B cell (primary cell): Measurements from ENCODE around the gene TRIM52. TPM values are rescaled to one million over a fixed set of nuclear protein-coding genes. Genes with fewer than 3 reads are reported as not detected.

Source experiments
- ATAC-seq: fragments of 200-7000 bp; cut with Tn5 transposase; one replicate; pipeline ENCODE4 v1.10.0; 2021; ENCODE audit warnings: low read depth, mild to moderate bottlenecking, moderate number of reproducible peaks, moderate library complexity
- CTCF ChIA-PET: fragments of 350-600 bp; sonication (Branson Sonifier 250); formaldehyde crosslinking; loops from one replicate; lab custom pipeline; 2021; ENCODE audit warnings: antibody characterized with exemption, inconsistent platforms; lab: Charles Lee
- POLR2A ChIA-PET: fragments of 350-600 bp; sonication (Branson Sonifier 250); formaldehyde crosslinking; loops from one replicate; lab custom pipeline; 2021; ENCODE audit warnings: antibody characterized with exemption; lab: Charles Lee
- DNase-seq: peaks from one replicate; pipeline ENCODE4 v3.0.0; 2013
- H2AFZ ChIP-seq: 2 replicates; pipeline ENCODE4 v1.6.1; 2012; ENCODE audit warnings: mild to moderate bottlenecking, low read depth, low read length; ENCODE audit not compliant: insufficient read depth, poor library complexity, severe bottlenecking
- H3K27ac ChIP-seq, 2 donors: 1 replicate in 1 of 2; 2 replicates in 1 of 2; pipeline ENCODE4 v1.5.1; 2012 to 2013; ENCODE audit warnings: low read length in 2 of 2, mild to moderate bottlenecking in 2 of 2, moderate library complexity in 1 of 2
- H3K27me3 ChIP-seq, 4 experiments: fragments of 200-600 bp in 1 of 4; sonication (generic) in 1 of 4; replicated peaks in 1 of 4; 1 replicate in 2 of 4; 2 replicates in 2 of 4; pipeline versions ENCODE4 v1.6.1 to v1.7.0; 2013 to 2016; ENCODE audit warnings: low read length in 3 of 4, mild to moderate bottlenecking in 2 of 4, mixed read lengths in 1 of 4, moderate library complexity in 1 of 4; ENCODE audit not compliant: insufficient read depth in 4 of 4, control insufficient read depth in 3 of 4; ENCODE audit errors: control extremely low read depth in 1 of 4
- H3K36me3 ChIP-seq, 2 experiments: replicated peaks in 1 of 2; 1 replicate in 1 of 2; 2 replicates in 1 of 2; pipeline versions ENCODE4 v1.6.1 to v1.7.1; 2013; ENCODE audit warnings: low read length in 1 of 2; ENCODE audit not compliant: insufficient read depth in 2 of 2, control insufficient read depth in 1 of 2; ENCODE audit errors: control extremely low read depth in 1 of 2, extremely low read depth in 1 of 2
- H3K4me1 ChIP-seq, 2 donors: fragments of 200-600 bp in 1 of 2; sonication (generic) in 1 of 2; 1 replicate in 1 of 2; 2 replicates in 1 of 2; pipeline versions ENCODE4 v1.5.1 to v1.6.1; 2013 to 2017; ENCODE audit warnings: low read length in 2 of 2; ENCODE audit not compliant: control insufficient read depth in 2 of 2, insufficient read depth in 2 of 2
- H3K4me2 ChIP-seq: replicated peaks from 2 replicates; pipeline ENCODE3; 2012; ENCODE audit warnings: mild to moderate bottlenecking, low read depth, low read length; ENCODE audit not compliant: poor library complexity, severe bottlenecking
- H3K4me3 ChIP-seq, 5 experiments: fragments of 200-600 bp in 1 of 5; sonication (generic) in 1 of 5; 1 replicate in 3 of 5; 2 replicates in 2 of 5; pipeline versions ENCODE4 v1.5.1 to v1.7.0; 2011 to 2016; ENCODE audit warnings: low read length in 4 of 5, mild to moderate bottlenecking in 4 of 5, low read depth in 2 of 5, control low read depth in 1 of 5, moderate library complexity in 1 of 5; ENCODE audit not compliant: insufficient read depth in 1 of 5; ENCODE audit errors: control extremely low read depth in 1 of 5, extremely low read depth in 1 of 5
- H3K79me2 ChIP-seq: fragments of 200-600 bp; sonication (generic); one replicate; pipeline ENCODE4 v1.6.0; 2016; ENCODE audit warnings: low read length; ENCODE audit not compliant: control insufficient read depth, insufficient read depth
- H3K9ac ChIP-seq: fragments of 200-600 bp; sonication (generic); 2 replicates; pipeline ENCODE4 v1.6.1; 2017; ENCODE audit warnings: mild to moderate bottlenecking, low read length, moderate library complexity
- H3K9me3 ChIP-seq, 3 donors: one replicate each; pipeline versions ENCODE4 v1.6.1 to v1.7.1; 2013; ENCODE audit warnings: low read length in 2 of 3; ENCODE audit not compliant: control insufficient read depth in 2 of 3, insufficient read depth in 1 of 3; ENCODE audit errors: control extremely low read depth in 1 of 3
- H4K20me1 ChIP-seq: 2 replicates; pipeline ENCODE4 v1.6.0; 2012; ENCODE audit warnings: mild to moderate bottlenecking, low read length; ENCODE audit not compliant: insufficient read depth, control insufficient read depth, poor library complexity, severe bottlenecking
- H3K27ac Mint-ChIP-seq: one replicate; pipeline ENCODE4 v1.8.0; 2021; ENCODE audit warnings: mixed read lengths
- H3K27me3 Mint-ChIP-seq: one replicate; pipeline ENCODE4 v1.8.0; 2021; ENCODE audit warnings: mixed read lengths
- H3K4me1 Mint-ChIP-seq: one replicate; pipeline ENCODE4 v1.8.0; 2021; ENCODE audit warnings: mixed read lengths
- H3K4me3 Mint-ChIP-seq: one replicate; pipeline ENCODE4 v1.8.0; 2021; ENCODE audit warnings: mixed read lengths
- H3K9me3 Mint-ChIP-seq: one replicate; pipeline ENCODE4 v1.8.0; 2022; ENCODE audit warnings: mixed read lengths; ENCODE audit not compliant: insufficient read depth
- EZH2 ChIP-seq: IDR thresholded peaks from 2 replicates; pipeline ENCODE4 v1.6.1; 2012; ENCODE audit warnings: borderline replicate concordance, low read depth, mild to moderate bottlenecking, moderate library complexity, low read length; ENCODE audit not compliant: insufficient read depth, poor library complexity, severe bottlenecking
- WGBS: methylation state at CpG from one replicate; pipeline ENCODE4 v1.1.5; 2013; ENCODE audit warnings: missing lambda C conversion rate; ENCODE audit not compliant: insufficient coverage; 5-methylcytosine and 5-hydroxymethylcytosine counted together
- intact Hi-C: fragments of 100-400 bp; cut with micrococcal nuclease; formaldehyde crosslinking; loops from one replicate; pipeline ENCODE4 v1.10.0; 2022
- polyA plus RNA-seq: library from polyadenylated mRNA; depleted of rRNA; stranded (reverse); fragments of >200 nt; gene quantifications from 2 replicates; pipeline ENCODE4 v1.2.3, GENCODE V29; 2012
- total RNA-seq, 2 donors: library from RNA; stranded (reverse); fragments of 120-200 nt in 1 of 2; gene quantifications; 1 replicate in 1 of 2; 2 replicates in 1 of 2; pipeline versions ENCODE4 v1.2.3 to v1.2.4, GENCODE V29; 2013 to 2022
- TF ChIP-seq, protein P1 (sequence below): fragments of 200-600 bp; IDR thresholded peaks from one replicate; pipeline ENCODE4 v1.8.0; 2022; ENCODE audit warnings: antibody characterized with exemption, mild to moderate bottlenecking

Gene TRIM52
- total and polyA plus RNA-seq, 2 donors (not counting 1 experiment from before 2014, with no cell fraction given) = 29.9 to 61.3 TPM

DNA sequence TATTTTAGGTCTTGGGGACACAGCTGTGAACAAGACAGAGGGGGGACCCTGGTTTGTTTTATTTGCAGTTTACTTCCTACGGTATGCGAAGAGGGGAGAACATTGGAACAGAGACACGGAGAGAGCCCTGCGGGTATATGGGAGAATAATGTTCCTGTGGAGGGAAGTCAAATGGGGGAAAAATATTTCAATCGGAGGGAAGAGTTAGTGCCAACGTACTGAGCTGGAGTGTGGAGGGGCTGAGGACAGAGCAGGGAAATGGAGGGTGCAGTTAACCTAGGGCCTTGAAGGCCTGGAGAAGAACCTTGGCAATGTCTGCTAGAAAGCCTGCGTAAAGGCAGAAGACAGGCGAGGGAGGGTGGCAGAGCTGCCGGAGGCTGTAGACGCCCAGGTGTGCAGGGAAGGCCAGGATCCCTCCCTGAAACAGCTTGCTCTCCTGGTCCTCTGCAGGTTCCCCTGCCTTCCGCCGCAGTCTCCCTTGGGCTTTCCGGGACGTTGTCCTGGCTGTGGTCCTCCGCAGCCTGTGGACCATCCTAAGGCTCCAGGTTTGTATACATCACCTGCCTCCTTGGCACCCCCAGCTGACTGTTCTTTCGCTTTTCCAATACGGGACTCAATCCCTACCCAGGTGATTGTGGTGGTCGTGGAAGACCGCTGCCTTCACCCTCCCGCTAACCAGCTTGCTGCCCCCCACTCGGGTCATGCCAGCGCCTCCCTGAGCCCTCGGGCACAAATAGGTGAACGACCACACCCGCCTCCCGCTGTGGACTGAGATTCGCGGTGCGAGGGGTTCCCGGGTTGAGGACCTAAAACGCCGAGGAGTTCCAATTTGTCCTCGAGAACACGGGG, 15.3 kb downstream of the TRIM52 start:
- H3K4me1 ChIP-seq = peaks cover 44 to 66% of the 10 kb centered on the region in 2 donors
- H2AFZ ChIP-seq = peak overlapping the region; percentile 81
- Mint-ChIP-seq H3K4me3 (peak overlapping the region; percentile 90), H3K4me1 (peaks cover 74% of the 10 kb centered on the region), H3K27ac (peak overlapping the region; percentile 95), H3K9me3 (no peaks in the 10 kb centered on the region), H3K27me3 (no peaks in the 10 kb centered on the region)
- H3K9me3 ChIP-seq = no peaks in the 10 kb centered on the region
- POLR2A ChIA-PET = interaction anchor here (1.0 to 7.8 kb wide), 4 partner anchors 15 to 57 kb away, joined by 6 to 63 read pairs (median 14); partner anchors contain the start of gene TRIM52
- peak overlapping the region; percentile 61 to 91 (median 70) for H3K4me3 ChIP-seq
- H3K4me2 ChIP-seq = peak overlapping the region; percentile 83
- peak; percentile 29 for DNase-seq
- no peak for ATAC-seq
- no peak for TF ChIP-seq EZH2
- TF ChIP-seq, protein P1, sequence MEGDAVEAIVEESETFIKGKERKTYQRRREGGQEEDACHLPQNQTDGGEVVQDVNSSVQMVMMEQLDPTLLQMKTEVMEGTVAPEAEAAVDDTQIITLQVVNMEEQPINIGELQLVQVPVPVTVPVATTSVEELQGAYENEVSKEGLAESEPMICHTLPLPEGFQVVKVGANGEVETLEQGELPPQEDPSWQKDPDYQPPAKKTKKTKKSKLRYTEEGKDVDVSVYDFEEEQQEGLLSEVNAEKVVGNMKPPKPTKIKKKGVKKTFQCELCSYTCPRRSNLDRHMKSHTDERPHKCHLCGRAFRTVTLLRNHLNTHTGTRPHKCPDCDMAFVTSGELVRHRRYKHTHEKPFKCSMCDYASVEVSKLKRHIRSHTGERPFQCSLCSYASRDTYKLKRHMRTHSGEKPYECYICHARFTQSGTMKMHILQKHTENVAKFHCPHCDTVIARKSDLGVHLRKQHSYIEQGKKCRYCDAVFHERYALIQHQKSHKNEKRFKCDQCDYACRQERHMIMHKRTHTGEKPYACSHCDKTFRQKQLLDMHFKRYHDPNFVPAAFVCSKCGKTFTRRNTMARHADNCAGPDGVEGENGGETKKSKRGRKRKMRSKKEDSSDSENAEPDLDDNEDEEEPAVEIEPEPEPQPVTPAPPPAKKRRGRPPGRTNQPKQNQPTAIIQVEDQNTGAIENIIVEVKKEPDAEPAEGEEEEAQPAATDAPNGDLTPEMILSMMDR = no peak
- H3K27me3 ChIP-seq = no peaks in the 10 kb centered on the region
- peaks cover 27% of the 10 kb centered on the region for H4K20me1 ChIP-seq
- intact Hi-C loops = loop anchor here (1.0 kb wide), 2 partner anchors 16 to 54 kb away; partner anchors contain the start of gene TRIM52
- peak overlapping the region; percentile 89 to 91 for H3K27ac ChIP-seq
- peaks cover 66% of the 10 kb centered on the region for H3K79me2 ChIP-seq
- peak overlapping the region; percentile 74 for H3K9ac ChIP-seq
- H3K36me3 ChIP-seq = peaks cover 0 to 21% of the 10 kb centered on the region in 2 experiments
- WGBS = 32% methylated on average over 34 of the region's 34 CpGs
- CTCF ChIA-PET = interaction anchor here (1.1 kb wide), 1 partner anchor 61 kb away, joined by 4 read pairs; no protein-coding TSS in a partner anchor
